ENCODE results near the gene LZTS3.
"Not testable (repeated sequence)": the region's sequence is repeated elsewhere in the genome, so short reads cannot be mapped to it uniquely, and the experiment has no call there.

Gene LZTS3
- long read RNA-seq, donor 1, full-length matches to known transcripts = 1 of 1 reads
- long read RNA-seq, donor 1, partial matches to known transcripts = 0 of 1 reads
- long read RNA-seq, donor 1, other reads (novel, unspliced or antisense) = 0 of 1 reads
- long read RNA-seq, donor 2, full-length matches to known transcripts = 2 of 2 reads
- long read RNA-seq, donor 2, partial matches to known transcripts = 0 of 2 reads
- long read RNA-seq, donor 2, other reads (novel, unspliced or antisense) = 0 of 2 reads
- long read RNA-seq, donor 3, full-length matches to known transcripts = 1 of 1 reads
- long read RNA-seq, donor 3, partial matches to known transcripts = 0 of 1 reads
- long read RNA-seq, donor 3, other reads (novel, unspliced or antisense) = 0 of 1 reads
- long read RNA-seq, donor 4, full-length matches to known transcripts = 2 of 2 reads
- long read RNA-seq, donor 4, partial matches to known transcripts = 0 of 2 reads
- long read RNA-seq, donor 4, other reads (novel, unspliced or antisense) = 0 of 2 reads
- long read RNA-seq, donor 5, full-length matches to known transcripts = 1 of 1 reads
- long read RNA-seq, donor 5, partial matches to known transcripts = 0 of 1 reads
- long read RNA-seq, donor 5, other reads (novel, unspliced or antisense) = 0 of 1 reads
- long read RNA-seq, donor 6, full-length matches to known transcripts = 5 of 5 reads
- long read RNA-seq, donor 6, partial matches to known transcripts = 0 of 5 reads
- long read RNA-seq, donor 6, other reads (novel, unspliced or antisense) = 0 of 5 reads
- long read RNA-seq, donor 7, full-length matches to known transcripts = 1 of 25 reads
- long read RNA-seq, donor 7, partial matches to known transcripts = 24 of 25 reads
- long read RNA-seq, donor 7, other reads (novel, unspliced or antisense) = 0 of 25 reads
- long read RNA-seq, donor 8, full-length matches to known transcripts = 3 of 3 reads
- long read RNA-seq, donor 8, partial matches to known transcripts = 0 of 3 reads
- long read RNA-seq, donor 8, other reads (novel, unspliced or antisense) = 0 of 3 reads

- peak; percentile 89 for DNase-seq
Measured at GRCh38 chr20:3172933-3173609, at the start of gene LZTS3. Gene LZTS3, minus strand, starts transcription at chr20:3173549. Its CDS starts 6,386 bp downstream, at chr20:3167163.

- DNase-seq = no peak
Measured at GRCh38 chr20:3221398-3222226, 48.3 kb upstream of the LZTS3 start.

GRCh38 chr20:3218307-3218988 is 45.1 kb upstream of the LZTS3 start:
- DNase-seq = peak; percentile 58

- not testable (repeated sequence) for DNase-seq
Measured at GRCh38 chr20:3215359-3215917, 42.1 kb upstream of the LZTS3 start.

GRCh38 chr20:3213226-3213625 is 39.9 kb upstream of the LZTS3 start:
- DNase-seq = no peak

GRCh38 chr20:3210346-3210745 is 37.0 kb upstream of the LZTS3 start:
- no peak for DNase-seq

GRCh38 chr20:3209946-3210317 is 36.6 kb upstream of the LZTS3 start:
- no peak for DNase-seq

- peak; percentile 77 for DNase-seq
Measured at GRCh38 chr20:3209257-3209945, 36.1 kb upstream of the LZTS3 start, which contains the start of gene ITPA. Gene ITPA, plus strand, starts transcription at chr20:3209498. Its CDS starts 54 bp downstream, at chr20:3209552.

- no peak for DNase-seq
Measured at GRCh38 chr20:3208786-3209256, 35.5 kb upstream of the LZTS3 start.

- peak; percentile 99 for DNase-seq
Measured at GRCh38 chr20:3204124-3204794, 30.9 kb upstream of the LZTS3 start, which contains the start of gene DDRGK1. Gene DDRGK1, minus strand, starts transcription at chr20:3204682. Its CDS starts 55 bp downstream, at chr20:3204627.

- no peak for DNase-seq
Measured at GRCh38 chr20:3203315-3204123, 30.2 kb upstream of the LZTS3 start.

- no peak for DNase-seq
Measured at GRCh38 chr20:3202965-3203314, 29.6 kb upstream of the LZTS3 start.

- DNase-seq = no peak
Measured at GRCh38 chr20:3199976-3200755, 26.8 kb upstream of the LZTS3 start.

- DNase-seq = no peak
Measured at GRCh38 chr20:3199206-3199605, 25.9 kb upstream of the LZTS3 start.

GRCh38 chr20:3195590-3196237 is 22.4 kb upstream of the LZTS3 start:
- no peak for DNase-seq

- no peak for DNase-seq
Measured at GRCh38 chr20:3194617-3195280, 21.4 kb upstream of the LZTS3 start.
